ENCODE results near the gene SERPINE2.

Gene SERPINE2

DNA sequence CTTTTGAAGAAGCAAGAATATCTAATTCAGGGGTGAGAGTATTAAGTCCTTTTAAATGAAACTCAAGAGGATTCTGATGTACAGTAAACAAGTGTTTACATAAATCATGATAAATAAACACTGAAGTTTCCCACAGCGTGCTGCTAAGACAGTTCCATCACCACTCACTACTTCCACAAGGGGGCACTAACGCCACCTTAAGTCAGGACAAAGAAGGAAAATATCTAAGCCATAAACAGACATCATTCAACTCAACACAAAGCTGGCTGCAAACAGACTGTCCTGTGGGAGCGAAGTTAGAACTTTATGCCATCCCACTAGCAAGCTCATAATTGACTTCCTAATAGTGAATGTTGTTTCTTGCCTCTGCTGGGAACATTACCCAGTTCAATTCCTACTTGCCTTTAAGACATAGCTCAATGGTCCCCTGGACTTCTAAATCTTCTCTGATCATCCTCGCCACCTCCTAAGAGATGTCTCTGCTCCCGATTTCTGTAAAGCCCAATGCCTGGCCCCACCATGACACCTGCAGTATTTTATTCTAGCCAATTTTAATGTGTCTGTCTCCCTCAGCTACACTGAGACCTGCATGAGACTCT is 45.4 kb downstream of the SERPINE2 start:
- Mint-ChIP-seq H3K27me3 (ENCODE audit: low read depth) (no peaks in the 10 kb centered on the region), H3K4me3 (no peak overlapping the region), H3K4me1 (ENCODE audit: low read depth) (peaks cover 14% of the 10 kb centered on the region), H3K9me3 (no peaks in the 10 kb centered on the region), H3K27ac (no peak overlapping the region), H3K36me3 (ENCODE audit: low read depth) (no peaks in the 10 kb centered on the region)
- peak; percentile 43 for DNase-seq (ENCODE audit: low spot score)

- no peaks in the 10 kb centered on the region for H3K9me3 Mint-ChIP-seq
- no peak for DNase-seq (ENCODE audit: low spot score)
- no peak overlapping the region for H3K27ac Mint-ChIP-seq
- H3K27me3 Mint-ChIP-seq (ENCODE audit: low read depth) = no peaks in the 10 kb centered on the region
- H3K4me3 Mint-ChIP-seq = no peak overlapping the region
- H3K36me3 Mint-ChIP-seq (ENCODE audit: low read depth) = no peaks in the 10 kb centered on the region
- peaks cover 14% of the 10 kb centered on the region for H3K4me1 Mint-ChIP-seq (ENCODE audit: low read depth)
Measured at GRCh38 chr2:223991611-223992010, 47.5 kb downstream of the SERPINE2 start.

GRCh38 chr2:223989856-223990232 is 49.2 kb downstream of the SERPINE2 start:
- Mint-ChIP-seq H3K27me3 (ENCODE audit: low read depth) (no peaks in the 10 kb centered on the region), H3K36me3 (ENCODE audit: low read depth) (no peaks in the 10 kb centered on the region), H3K27ac (no peak overlapping the region), H3K4me3 (no peak overlapping the region), H3K4me1 (ENCODE audit: low read depth) (peaks cover 6% of the 10 kb centered on the region), H3K9me3 (no peaks in the 10 kb centered on the region)
- DNase-seq (ENCODE audit: low spot score) = no peak

DNA sequence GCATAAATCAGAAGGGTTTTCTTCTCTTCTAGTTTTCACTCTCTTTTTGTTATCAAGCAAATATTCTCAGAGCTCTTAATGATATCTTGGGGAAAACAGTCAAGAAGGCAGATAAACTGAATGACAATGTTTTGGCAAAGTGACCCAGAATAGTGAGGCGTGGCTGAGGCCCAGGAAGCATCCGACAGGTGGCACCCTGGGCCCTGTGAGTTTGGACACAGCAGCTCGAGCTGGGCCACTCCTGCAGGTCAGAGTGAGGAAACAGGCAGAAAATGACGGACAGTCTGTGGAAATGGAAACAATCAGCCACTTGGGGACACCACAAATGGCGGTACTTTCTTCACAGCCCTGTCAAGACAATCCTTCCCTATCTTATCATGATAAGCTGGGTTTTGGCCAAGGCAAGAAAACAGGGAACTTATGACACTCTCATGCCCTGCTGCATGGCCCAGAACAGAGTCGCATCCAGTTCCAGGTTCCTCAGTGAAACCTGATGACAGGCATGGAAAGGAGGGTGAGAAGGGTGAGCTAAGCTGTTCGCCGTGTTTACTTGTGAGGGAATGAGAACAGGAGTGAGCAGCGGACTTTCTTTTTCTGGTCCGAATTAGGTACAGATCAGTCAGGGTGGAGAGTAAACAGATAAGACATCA is 49.8 kb downstream of the SERPINE2 start:
- Mint-ChIP-seq H3K36me3 (ENCODE audit: low read depth) (peaks cover 3% of the 10 kb centered on the region), H3K4me1 (ENCODE audit: low read depth) (peaks cover 4% of the 10 kb centered on the region), H3K27me3 (ENCODE audit: low read depth) (no peaks in the 10 kb centered on the region), H3K4me3 (no peak overlapping the region), H3K9me3 (no peaks in the 10 kb centered on the region), H3K27ac (no peak overlapping the region)
- DNase-seq (ENCODE audit: low spot score) = no peak

- Mint-ChIP-seq H3K4me3 (no peak overlapping the region), H3K27ac (no peak overlapping the region), H3K27me3 (ENCODE audit: low read depth) (no peaks in the 10 kb centered on the region), H3K9me3 (no peaks in the 10 kb centered on the region), H3K4me1 (ENCODE audit: low read depth) (peaks cover 2% of the 10 kb centered on the region), H3K36me3 (ENCODE audit: low read depth) (peaks cover 4% of the 10 kb centered on the region)
- DNase-seq (ENCODE audit: low spot score) = no peak
Measured at GRCh38 chr2:223981241-223981640, 57.8 kb downstream of the SERPINE2 start.

- Mint-ChIP-seq H3K27ac (no peak overlapping the region), H3K4me3 (no peak overlapping the region), H3K36me3 (ENCODE audit: low read depth) (peaks cover 4% of the 10 kb centered on the region), H3K27me3 (ENCODE audit: low read depth) (no peaks in the 10 kb centered on the region), H3K4me1 (ENCODE audit: low read depth) (peaks cover 2% of the 10 kb centered on the region), H3K9me3 (no peaks in the 10 kb centered on the region)
- DNase-seq (ENCODE audit: low spot score) = no peak
Measured at GRCh38 chr2:223980803-223981202, 58.3 kb downstream of the SERPINE2 start.

DNA sequence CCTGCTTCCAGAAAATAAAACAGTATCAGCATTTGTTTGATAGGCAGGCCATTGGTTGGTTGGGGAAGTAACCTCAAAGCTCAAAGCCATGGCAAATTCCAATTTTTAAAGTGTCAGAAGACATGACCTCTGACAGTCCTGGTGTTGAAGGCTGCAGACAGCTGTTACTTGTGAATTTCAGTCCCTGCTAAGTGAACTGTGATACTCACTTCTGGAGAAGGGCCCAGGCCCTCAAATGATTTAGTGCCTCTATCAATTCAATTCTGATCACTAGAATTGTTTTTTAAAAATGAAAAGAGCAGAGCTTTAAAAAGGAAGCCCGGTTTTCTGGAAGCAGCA is 58.7 kb downstream of the SERPINE2 start:
- no peaks in the 10 kb centered on the region for H3K9me3 Mint-ChIP-seq
- no peak overlapping the region for H3K4me3 Mint-ChIP-seq
- no peak for DNase-seq (ENCODE audit: low spot score)
- peaks cover 2% of the 10 kb centered on the region for H3K4me1 Mint-ChIP-seq (ENCODE audit: low read depth)
- H3K36me3 Mint-ChIP-seq (ENCODE audit: low read depth) = peaks cover 4% of the 10 kb centered on the region
- no peak overlapping the region for H3K27ac Mint-ChIP-seq
- H3K27me3 Mint-ChIP-seq (ENCODE audit: low read depth) = no peaks in the 10 kb centered on the region

GRCh38 chr2:223979730-223980396 is 59.2 kb downstream of the SERPINE2 start:
- Mint-ChIP-seq H3K4me1 (ENCODE audit: low read depth) (peaks cover 2% of the 10 kb centered on the region), H3K27me3 (ENCODE audit: low read depth) (no peaks in the 10 kb centered on the region), H3K27ac (no peak overlapping the region), H3K9me3 (no peaks in the 10 kb centered on the region), H3K4me3 (no peak overlapping the region), H3K36me3 (ENCODE audit: low read depth) (peaks cover 4% of the 10 kb centered on the region)
- no peak for DNase-seq (ENCODE audit: low spot score)

DNA sequence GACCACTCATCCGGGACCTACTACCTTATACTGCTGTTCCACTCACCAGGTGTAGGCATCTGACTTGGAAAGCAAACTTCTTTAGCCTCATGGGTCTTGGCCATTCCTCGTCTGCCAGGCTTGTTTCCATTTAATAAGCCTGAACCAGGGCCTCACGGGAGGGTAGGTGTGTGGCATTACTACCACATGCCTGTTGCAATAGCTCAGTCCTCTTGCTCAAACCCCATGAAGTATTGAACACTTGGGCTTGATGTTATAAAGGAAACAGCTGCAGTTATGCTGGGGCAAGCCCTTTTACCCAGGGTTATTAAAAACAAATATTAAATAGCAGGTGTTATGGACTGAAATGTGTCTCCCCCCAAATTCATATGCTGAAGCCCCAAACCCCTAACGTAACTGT is 60.6 kb downstream of the SERPINE2 start:
- H3K27ac Mint-ChIP-seq = no peak overlapping the region

GRCh38 chr2:223976635-223977226 is 62.4 kb downstream of the SERPINE2 start:
- H3K4me3 Mint-ChIP-seq = no peak overlapping the region
- no peaks in the 10 kb centered on the region for H3K4me1 Mint-ChIP-seq (ENCODE audit: low read depth)
- no peaks in the 10 kb centered on the region for H3K36me3 Mint-ChIP-seq (ENCODE audit: low read depth)
- DNase-seq (ENCODE audit: low spot score) = no peak
- no peaks in the 10 kb centered on the region for H3K27me3 Mint-ChIP-seq (ENCODE audit: low read depth)
- no peak overlapping the region for H3K27ac Mint-ChIP-seq
- H3K9me3 Mint-ChIP-seq = no peaks in the 10 kb centered on the region

More for the DNA sequence above, 60.6 kb downstream of the SERPINE2 start:
- no peaks in the 10 kb centered on the region for H3K36me3 Mint-ChIP-seq (ENCODE audit: low read depth)
- H3K27me3 Mint-ChIP-seq (ENCODE audit: low read depth) = no peaks in the 10 kb centered on the region
- no peak overlapping the region for H3K4me3 Mint-ChIP-seq
- DNase-seq (ENCODE audit: low spot score) = no peak
- H3K9me3 Mint-ChIP-seq = no peaks in the 10 kb centered on the region
- H3K4me1 Mint-ChIP-seq (ENCODE audit: low read depth) = peaks cover under 1% of the 10 kb centered on the region

- Mint-ChIP-seq H3K27ac (no peak overlapping the region), H3K27me3 (ENCODE audit: low read depth) (no peaks in the 10 kb centered on the region), H3K4me3 (no peak overlapping the region), H3K36me3 (ENCODE audit: low read depth) (peaks cover 2% of the 10 kb centered on the region), H3K9me3 (no peaks in the 10 kb centered on the region), H3K4me1 (ENCODE audit: low read depth) (no peaks in the 10 kb centered on the region)
- DNase-seq (ENCODE audit: low spot score) = no peak
Measured at GRCh38 chr2:223973606-223974005, 65.5 kb downstream of the SERPINE2 start.

DNA sequence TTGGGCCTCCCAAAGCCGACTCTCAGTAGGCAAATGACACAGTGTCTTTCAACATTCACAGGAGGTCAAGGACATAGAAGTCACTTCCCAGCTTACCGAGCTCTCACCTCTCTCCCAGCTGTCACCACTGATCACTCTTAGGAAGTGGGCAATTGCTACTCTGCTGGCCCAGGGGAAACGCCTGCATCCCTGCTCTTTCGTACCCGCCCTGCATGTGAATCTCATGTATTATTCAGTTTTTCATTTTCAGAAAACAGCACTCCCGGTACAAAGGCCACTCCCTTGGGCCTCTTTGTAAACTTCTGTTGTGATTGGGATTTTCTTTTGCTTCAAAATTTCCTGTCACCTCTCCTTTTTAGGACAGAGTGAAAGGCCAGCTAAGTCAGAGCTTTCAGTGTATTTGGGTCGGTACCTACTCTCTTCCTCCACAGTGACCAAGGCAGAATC is 66.4 kb downstream of the SERPINE2 start:
- no peaks in the 10 kb centered on the region for H3K9me3 Mint-ChIP-seq
- no peaks in the 10 kb centered on the region for H3K4me1 Mint-ChIP-seq (ENCODE audit: low read depth)
- no peak overlapping the region for H3K27ac Mint-ChIP-seq
- H3K36me3 Mint-ChIP-seq (ENCODE audit: low read depth) = peaks cover 4% of the 10 kb centered on the region
- DNase-seq (ENCODE audit: low spot score) = no peak
- no peaks in the 10 kb centered on the region for H3K27me3 Mint-ChIP-seq (ENCODE audit: low read depth)
- no peak overlapping the region for H3K4me3 Mint-ChIP-seq

GRCh38 chr2:223971731-223972130 is 67.4 kb downstream of the SERPINE2 start:
- no peaks in the 10 kb centered on the region for H3K9me3 Mint-ChIP-seq
- H3K27me3 Mint-ChIP-seq (ENCODE audit: low read depth) = no peaks in the 10 kb centered on the region
- no peaks in the 10 kb centered on the region for H3K4me1 Mint-ChIP-seq (ENCODE audit: low read depth)

DNA sequence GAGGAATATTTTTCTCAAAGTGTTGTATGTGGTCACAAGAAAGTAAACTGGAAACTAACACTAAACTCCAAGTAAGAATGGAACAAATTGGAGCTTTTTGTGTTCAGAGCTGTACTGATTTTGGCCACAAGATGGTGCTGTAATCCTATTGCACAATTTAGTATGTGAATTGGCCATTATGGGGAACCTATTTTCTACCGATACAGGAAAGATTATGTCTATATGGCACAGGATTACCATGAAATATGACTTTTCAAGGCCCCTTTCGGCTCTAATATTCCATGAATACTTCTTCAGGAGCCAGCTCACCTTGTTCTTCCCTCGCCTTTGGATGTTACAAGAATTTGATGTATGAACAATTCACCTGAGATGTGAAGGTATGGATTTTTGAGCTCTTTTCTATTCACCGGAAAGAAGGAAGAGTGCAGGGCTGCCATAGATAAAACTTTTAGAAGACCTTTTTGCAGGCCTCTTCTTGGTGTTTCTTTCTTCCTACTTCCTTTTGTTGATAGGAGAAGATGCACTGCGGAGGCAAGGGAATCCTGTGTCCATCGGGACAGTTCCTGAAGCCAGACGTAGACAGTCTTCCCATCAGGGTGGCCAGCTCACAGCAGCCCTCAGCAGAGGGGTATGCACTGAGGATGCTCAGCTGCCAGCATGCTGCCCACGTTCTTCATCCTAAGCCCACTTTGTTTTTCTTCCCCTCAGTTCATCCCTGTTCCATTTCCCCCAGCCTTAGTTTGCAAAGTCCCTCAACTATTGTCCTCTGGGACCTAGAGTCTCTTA is 68.5 kb downstream of the SERPINE2 start:
- H3K27ac Mint-ChIP-seq = no peak overlapping the region
- peaks cover 16% of the 10 kb centered on the region for H3K36me3 Mint-ChIP-seq (ENCODE audit: low read depth)
- H3K4me3 Mint-ChIP-seq = no peak overlapping the region
- DNase-seq (ENCODE audit: low spot score) = peak; percentile 28
- H3K4me1 Mint-ChIP-seq (ENCODE audit: low read depth) = no peaks in the 10 kb centered on the region
- H3K27me3 Mint-ChIP-seq (ENCODE audit: low read depth) = no peaks in the 10 kb centered on the region
- H3K9me3 Mint-ChIP-seq = no peaks in the 10 kb centered on the region

More at GRCh38 chr2:223971731-223972130, 67.4 kb downstream of the SERPINE2 start:
- DNase-seq (ENCODE audit: low spot score) = no peak
- Mint-ChIP-seq H3K36me3 (ENCODE audit: low read depth) (peaks cover 12% of the 10 kb centered on the region), H3K27ac (no peak overlapping the region), H3K4me3 (no peak overlapping the region)
